ENCODE results near the gene CLDN22.

The CLDN22 gene

DNA sequence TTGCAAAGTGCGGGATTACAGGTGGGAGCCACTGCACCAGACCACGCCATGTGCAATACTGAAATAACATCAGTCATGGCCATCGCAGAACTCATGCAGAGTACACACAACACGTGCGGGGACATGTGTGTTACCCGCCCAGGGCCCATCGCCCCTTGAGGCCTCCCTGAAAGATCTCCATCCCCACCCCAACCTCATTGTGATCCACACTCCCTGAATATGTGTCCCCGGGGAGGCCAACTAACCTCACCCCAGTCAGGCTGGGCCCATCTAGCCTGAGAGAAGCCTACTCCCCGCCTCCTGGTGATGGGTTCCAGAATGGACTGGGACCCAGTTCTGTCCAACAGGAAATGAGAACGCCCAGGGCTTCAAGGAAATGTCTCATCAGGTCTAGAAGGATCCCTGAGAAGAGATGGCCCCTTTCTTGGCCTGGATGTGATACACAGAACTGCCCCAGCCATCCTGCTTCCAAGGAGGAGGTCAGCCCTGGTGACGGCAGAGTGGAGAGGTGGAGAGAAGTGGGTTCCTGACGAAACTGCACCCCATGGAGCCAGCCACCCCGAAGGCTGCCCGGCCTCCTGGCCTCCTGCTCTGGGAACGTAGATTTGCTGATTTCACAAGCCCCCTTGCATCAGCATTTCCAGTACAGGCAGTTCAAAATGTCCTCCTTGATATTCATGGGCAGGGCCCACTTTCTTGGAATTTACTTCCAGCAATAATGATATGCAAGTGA lies 24.6 kb upstream of the CLDN22 start:
- TF ChIP-seq KLF1 (tag by site-specific recombination; IDR thresholded peaks at IDR 0.05) = no peak
- POLR2A ChIA-PET = no interaction called here
- CTCF ChIA-PET = no interaction called here
- H3K36me3 ChIP-seq (ENCODE audit: control insufficient read depth in 2 of 2, insufficient read depth in 1 of 2, low read length in 2 of 2) = no peaks in the 10 kb centered on the region
- H3K4me1 ChIP-seq (ENCODE audit: control insufficient read depth, insufficient read depth, low read length) = no peaks in the 10 kb centered on the region
- no peaks in the 10 kb centered on the region for H3K9me3 ChIP-seq (ENCODE audit: control insufficient read depth, insufficient read depth, low read depth, low read length)
- no peak overlapping the region for H3K4me3 ChIP-seq (ENCODE audit: low read depth, low read length)
- H3K27ac ChIP-seq (ENCODE audit: extremely low read depth, low read depth, low read length) = no peak overlapping the region

DNA sequence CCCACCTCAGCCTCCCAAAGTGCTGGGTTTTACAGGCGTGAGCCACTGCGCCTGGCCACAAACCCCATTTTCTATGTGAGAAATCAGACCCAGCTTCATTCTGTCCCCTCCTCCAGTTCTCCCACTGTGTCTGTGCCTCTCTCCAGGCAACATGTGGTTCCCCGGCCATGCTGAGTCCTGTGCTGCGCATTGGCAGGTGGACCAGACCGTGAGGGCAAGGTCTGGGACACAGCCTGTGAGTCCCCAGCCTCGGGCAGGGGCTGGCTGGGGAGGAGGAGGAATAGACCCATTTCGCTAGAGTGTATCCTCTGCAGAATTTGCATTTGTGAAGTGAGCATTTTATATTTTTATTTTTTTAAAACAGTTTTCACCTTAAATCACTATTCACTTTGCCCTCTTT lies 23.7 kb upstream of the CLDN22 start:
- Histone ChIP-seq H3K4me3 (ENCODE audit: low read depth, low read length) (no peak overlapping the region), H3K4me1 (ENCODE audit: control insufficient read depth, insufficient read depth, low read length) (no peaks in the 10 kb centered on the region), H3K9me3 (ENCODE audit: control insufficient read depth, insufficient read depth, low read depth, low read length) (no peaks in the 10 kb centered on the region), H3K36me3 (ENCODE audit: control insufficient read depth in 2 of 2, insufficient read depth in 1 of 2, low read length in 2 of 2) (no peaks in the 10 kb centered on the region), H3K27ac (ENCODE audit: extremely low read depth, low read depth, low read length) (no peak overlapping the region)
- TF ChIP-seq KLF16 (tag by site-specific recombination; IDR thresholded peaks at IDR 0.05) (no peak), ZNF701 (tag by site-specific recombination; IDR thresholded peaks at IDR 0.05) (no peak)
- TF ChIP-seq, protein P1, sequence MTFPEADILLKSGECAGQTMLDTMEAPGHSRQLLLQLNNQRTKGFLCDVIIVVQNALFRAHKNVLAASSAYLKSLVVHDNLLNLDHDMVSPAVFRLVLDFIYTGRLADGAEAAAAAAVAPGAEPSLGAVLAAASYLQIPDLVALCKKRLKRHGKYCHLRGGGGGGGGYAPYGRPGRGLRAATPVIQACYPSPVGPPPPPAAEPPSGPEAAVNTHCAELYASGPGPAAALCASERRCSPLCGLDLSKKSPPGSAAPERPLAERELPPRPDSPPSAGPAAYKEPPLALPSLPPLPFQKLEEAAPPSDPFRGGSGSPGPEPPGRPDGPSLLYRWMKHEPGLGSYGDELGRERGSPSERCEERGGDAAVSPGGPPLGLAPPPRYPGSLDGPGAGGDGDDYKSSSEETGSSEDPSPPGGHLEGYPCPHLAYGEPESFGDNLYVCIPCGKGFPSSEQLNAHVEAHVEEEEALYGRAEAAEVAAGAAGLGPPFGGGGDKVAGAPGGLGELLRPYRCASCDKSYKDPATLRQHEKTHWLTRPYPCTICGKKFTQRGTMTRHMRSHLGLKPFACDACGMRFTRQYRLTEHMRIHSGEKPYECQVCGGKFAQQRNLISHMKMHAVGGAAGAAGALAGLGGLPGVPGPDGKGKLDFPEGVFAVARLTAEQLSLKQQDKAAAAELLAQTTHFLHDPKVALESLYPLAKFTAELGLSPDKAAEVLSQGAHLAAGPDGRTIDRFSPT (tag by site-specific recombination; IDR thresholded peaks at IDR 0.05) = no peak
- POLR2A ChIA-PET = no interaction called here
- CTCF ChIA-PET = no interaction called here

DNA sequence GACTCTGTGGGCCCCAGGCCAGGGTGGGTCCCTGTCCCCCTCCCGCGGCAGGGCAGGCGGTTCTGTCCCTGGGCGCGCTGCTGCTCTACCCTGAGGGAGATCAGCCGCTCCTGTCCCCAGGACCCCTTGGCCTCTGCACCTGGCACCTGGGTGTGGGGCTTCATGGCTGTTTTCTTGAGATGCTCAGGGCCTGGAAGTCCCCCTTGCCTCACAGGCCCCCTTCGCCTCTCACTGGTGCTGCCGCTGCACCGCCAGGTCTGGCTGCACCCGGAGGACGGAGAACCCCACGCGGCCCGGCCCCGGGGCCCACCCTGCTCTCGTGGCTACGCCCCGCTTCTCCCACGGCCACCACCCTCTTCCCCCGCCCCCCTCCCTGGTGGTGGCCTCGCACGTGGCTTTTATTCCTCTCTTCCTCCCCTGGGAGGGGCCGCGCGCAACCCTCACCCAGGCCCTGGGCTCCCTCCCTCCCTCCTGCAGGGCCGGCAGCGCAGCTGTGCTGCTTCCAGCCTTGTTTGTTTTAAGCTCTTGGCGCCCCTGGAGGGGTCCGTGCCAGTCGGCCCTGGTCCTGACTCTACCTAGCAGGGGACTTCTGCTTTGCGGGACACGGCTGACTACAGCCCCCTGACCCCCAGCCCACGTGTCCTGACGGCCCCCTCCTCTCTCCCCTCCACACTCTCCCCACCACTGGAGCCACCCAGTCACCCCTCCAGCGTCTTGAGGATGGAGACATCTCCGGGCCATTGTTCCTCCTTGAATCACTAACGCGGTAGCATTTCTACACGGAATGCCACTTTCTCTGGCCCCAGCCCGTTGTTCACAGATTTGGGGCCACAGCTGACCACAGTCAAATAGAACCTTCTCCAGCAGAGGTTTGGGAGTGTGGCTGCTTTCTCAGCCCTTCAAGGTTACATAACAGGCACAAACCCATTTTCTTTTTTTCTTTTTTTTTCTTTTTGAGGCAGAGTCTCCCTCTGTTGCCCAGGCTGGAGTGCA lies 22.8 kb upstream of the CLDN22 start:
- no peaks in the 10 kb centered on the region for H3K36me3 ChIP-seq (ENCODE audit: control insufficient read depth in 2 of 2, insufficient read depth in 1 of 2, low read length in 2 of 2)
- POLR2A ChIA-PET = no interaction called here
- no peak for TF ChIP-seq ZNF37A (tag by site-specific recombination; IDR thresholded peaks at IDR 0.05)
- TF ChIP-seq ZNF2 (tag by site-specific recombination; IDR thresholded peaks at IDR 0.05) = no peak
- no peak for TF ChIP-seq ZNF561 (tag by site-specific recombination; IDR thresholded peaks at IDR 0.05; ENCODE audit: borderline replicate concordance)
- TF ChIP-seq, protein P2, sequence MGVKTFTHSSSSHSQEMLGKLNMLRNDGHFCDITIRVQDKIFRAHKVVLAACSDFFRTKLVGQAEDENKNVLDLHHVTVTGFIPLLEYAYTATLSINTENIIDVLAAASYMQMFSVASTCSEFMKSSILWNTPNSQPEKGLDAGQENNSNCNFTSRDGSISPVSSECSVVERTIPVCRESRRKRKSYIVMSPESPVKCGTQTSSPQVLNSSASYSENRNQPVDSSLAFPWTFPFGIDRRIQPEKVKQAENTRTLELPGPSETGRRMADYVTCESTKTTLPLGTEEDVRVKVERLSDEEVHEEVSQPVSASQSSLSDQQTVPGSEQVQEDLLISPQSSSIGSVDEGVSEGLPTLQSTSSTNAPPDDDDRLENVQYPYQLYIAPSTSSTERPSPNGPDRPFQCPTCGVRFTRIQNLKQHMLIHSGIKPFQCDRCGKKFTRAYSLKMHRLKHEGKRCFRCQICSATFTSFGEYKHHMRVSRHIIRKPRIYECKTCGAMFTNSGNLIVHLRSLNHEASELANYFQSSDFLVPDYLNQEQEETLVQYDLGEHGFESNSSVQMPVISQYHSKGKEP (tag by site-specific recombination; IDR thresholded peaks at IDR 0.05) = no peak
- TF ChIP-seq ZNF521 (tag by site-specific recombination; IDR thresholded peaks at IDR 0.05) = no peak
- no peak for TF ChIP-seq ZNF530 (tag by site-specific recombination; IDR thresholded peaks at IDR 0.05; ENCODE audit: low read depth)
- TF ChIP-seq, protein P3, sequence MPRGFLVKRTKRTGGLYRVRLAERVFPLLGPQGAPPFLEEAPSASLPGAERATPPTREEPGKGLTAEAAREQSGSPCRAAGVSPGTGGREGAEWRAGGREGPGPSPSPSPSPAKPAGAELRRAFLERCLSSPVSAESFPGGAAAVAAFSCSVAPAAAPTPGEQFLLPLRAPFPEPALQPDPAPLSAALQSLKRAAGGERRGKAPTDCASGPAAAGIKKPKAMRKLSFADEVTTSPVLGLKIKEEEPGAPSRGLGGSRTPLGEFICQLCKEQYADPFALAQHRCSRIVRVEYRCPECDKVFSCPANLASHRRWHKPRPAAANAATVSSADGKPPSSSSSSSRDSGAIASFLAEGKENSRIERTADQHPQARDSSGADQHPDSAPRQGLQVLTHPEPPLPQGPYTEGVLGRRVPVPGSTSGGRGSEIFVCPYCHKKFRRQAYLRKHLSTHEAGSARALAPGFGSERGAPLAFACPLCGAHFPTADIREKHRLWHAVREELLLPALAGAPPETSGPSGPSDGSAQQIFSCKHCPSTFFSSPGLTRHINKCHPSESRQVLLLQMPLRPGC (tag by site-specific recombination; IDR thresholded peaks at IDR 0.05) = no peak
- no peak for TF ChIP-seq ZFP3 (tag by site-specific recombination; IDR thresholded peaks at IDR 0.05; ENCODE audit: low read depth)
- TF ChIP-seq, protein P4, sequence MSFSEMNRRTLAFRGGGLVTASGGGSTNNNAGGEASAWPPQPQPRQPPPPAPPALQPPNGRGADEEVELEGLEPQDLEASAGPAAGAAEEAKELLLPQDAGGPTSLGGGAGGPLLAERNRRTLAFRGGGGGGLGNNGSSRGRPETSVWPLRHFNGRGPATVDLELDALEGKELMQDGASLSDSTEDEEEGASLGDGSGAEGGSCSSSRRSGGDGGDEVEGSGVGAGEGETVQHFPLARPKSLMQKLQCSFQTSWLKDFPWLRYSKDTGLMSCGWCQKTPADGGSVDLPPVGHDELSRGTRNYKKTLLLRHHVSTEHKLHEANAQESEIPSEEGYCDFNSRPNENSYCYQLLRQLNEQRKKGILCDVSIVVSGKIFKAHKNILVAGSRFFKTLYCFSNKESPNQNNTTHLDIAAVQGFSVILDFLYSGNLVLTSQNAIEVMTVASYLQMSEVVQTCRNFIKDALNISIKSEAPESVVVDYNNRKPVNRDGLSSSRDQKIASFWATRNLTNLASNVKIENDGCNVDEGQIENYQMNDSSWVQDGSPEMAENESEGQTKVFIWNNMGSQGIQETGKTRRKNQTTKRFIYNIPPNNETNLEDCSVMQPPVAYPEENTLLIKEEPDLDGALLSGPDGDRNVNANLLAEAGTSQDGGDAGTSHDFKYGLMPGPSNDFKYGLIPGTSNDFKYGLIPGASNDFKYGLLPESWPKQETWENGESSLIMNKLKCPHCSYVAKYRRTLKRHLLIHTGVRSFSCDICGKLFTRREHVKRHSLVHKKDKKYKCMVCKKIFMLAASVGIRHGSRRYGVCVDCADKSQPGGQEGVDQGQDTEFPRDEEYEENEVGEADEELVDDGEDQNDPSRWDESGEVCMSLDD (tag by site-specific recombination; IDR thresholded peaks at IDR 0.05) = no peak
- TF ChIP-seq, protein P5, sequence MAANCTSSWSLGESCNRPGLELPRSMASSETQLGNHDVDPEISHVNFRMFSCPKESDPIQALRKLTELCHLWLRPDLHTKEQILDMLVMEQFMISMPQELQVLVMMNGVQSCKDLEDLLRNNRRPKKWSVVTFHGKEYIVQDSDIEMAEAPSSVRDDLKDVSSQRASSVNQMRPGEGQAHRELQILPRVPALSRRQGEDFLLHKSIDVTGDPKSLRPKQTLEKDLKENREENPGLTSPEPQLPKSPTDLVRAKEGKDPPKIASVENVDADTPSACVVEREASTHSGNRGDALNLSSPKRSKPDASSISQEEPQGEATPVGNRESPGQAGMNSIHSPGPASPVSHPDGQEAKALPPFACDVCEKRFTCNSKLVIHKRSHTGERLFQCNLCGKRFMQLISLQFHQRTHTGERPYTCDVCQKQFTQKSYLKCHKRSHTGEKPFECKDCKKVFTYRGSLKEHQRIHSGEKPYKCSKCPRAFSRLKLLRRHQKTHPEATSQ (tag by site-specific recombination; IDR thresholded peaks at IDR 0.05) = no peak
- TF ChIP-seq ZSCAN16 (tag by site-specific recombination; IDR thresholded peaks at IDR 0.05) = no peak
- no peak for TF ChIP-seq RBAK (tag by site-specific recombination; IDR thresholded peaks at IDR 0.05)
- TF ChIP-seq ZNF785 (tag by site-specific recombination; IDR thresholded peaks at IDR 0.05) = no peak
- no peak for TF ChIP-seq PRDM1 (tag by site-specific recombination; IDR thresholded peaks at IDR 0.05)
- H3K4me1 ChIP-seq (ENCODE audit: control insufficient read depth, insufficient read depth, low read length) = no peaks in the 10 kb centered on the region
- H3K4me3 ChIP-seq (ENCODE audit: low read depth, low read length) = no peak overlapping the region
- no peaks in the 10 kb centered on the region for H3K9me3 ChIP-seq (ENCODE audit: control insufficient read depth, insufficient read depth, low read depth, low read length)
- CTCF ChIA-PET = interaction anchor here (0.5 kb wide), 1 partner anchor 101 kb away, joined by 3 read pairs; no protein-coding TSS in a partner anchor
- no peak overlapping the region for H3K27ac ChIP-seq (ENCODE audit: extremely low read depth, low read depth, low read length)
